Vagina (tissue), 2 donors: ENCODE measurements around the gene PUS1.

ENCODE experiments used
- CTCF ChIP-seq, 3 experiments: fragments of 450-650 bp in 2 of 3; fragments of 200-600 bp in 1 of 3; sonication (generic) in 1 of 3; IDR thresholded peaks; one replicate each; pipeline ENCODE4 v1.5.1; 2017 to 2019; ENCODE audit warnings: antibody characterized with exemption in 3 of 3, mild to moderate bottlenecking in 2 of 3, moderate library complexity in 2 of 3
- POLR2A ChIP-seq, 2 donors: fragments of 450-650 bp; IDR thresholded peaks; one replicate each; pipeline ENCODE4 v1.6.1; 2017; ENCODE audit warnings: antibody characterized with exemption in 2 of 2, mild to moderate bottlenecking in 2 of 2, moderate library complexity in 2 of 2

- TF ChIP-seq CTCF (IDR thresholded peaks at IDR 0.05) (no peak), POLR2A (IDR thresholded peaks at IDR 0.05) (no peak)
Observed at GRCh38 chr12:131903270-131904255, 25.5 kb upstream of the PUS1 start.
